Renal pelvis (tissue), 4 donors: Measurements from ENCODE around the gene GPSM1. TPM values are rescaled to one million over a fixed set of nuclear protein-coding genes. Genes with fewer than 3 reads are reported as not detected.
"Not testable (repeated sequence)": the region's sequence is repeated elsewhere in the genome, so short reads cannot be mapped to it uniquely, and the experiment has no call there.

Experiments used
- DNase-seq: peaks from one replicate; pipeline ENCODE4 v3.0.0-alpha.2; 2013
- polyA plus RNA-seq, 3 donors: library from polyadenylated mRNA; unstranded; fragments of 120-200 nt; gene quantifications; one replicate each; pipeline ENCODE4 v1.2.1, GENCODE V29; 2013; ENCODE audit not compliant: insufficient read length in 3 of 3

Gene GPSM1
- polyA plus RNA-seq, 3 donors: 41.2 to 59.6 (median 46.7) TPM

GRCh38 chr9:136343121-136343883 lies 16.0 kb downstream of the GPSM1 start:
- DNase-seq: no peak

GRCh38 chr9:136343884-136344269 lies 16.5 kb downstream of the GPSM1 start:
- DNase-seq: no peak

GRCh38 chr9:136344544-136345280 lies 17.4 kb downstream of the GPSM1 start:
- DNase-seq: no peak

GRCh38 chr9:136345281-136346156 lies 18.2 kb downstream of the GPSM1 start:
- no peak for DNase-seq

GRCh38 chr9:136346157-136346481 lies 18.8 kb downstream of the GPSM1 start:
- no peak for DNase-seq

- no peak for DNase-seq
Observed at GRCh38 chr9:136346927-136347465, 19.7 kb downstream of the GPSM1 start.

GRCh38 chr9:136347472-136348256 lies 20.3 kb downstream of the GPSM1 start:
- no peak for DNase-seq

- DNase-seq: no peak
Observed at GRCh38 chr9:136348691-136349090, 21.4 kb downstream of the GPSM1 start.

- no peak for DNase-seq
Observed at GRCh38 chr9:136349546-136349945, 22.2 kb downstream of the GPSM1 start.

- no peak for DNase-seq
Observed at GRCh38 chr9:136351252-136351800, 24.0 kb downstream of the GPSM1 start.

GRCh38 chr9:136351868-136352267 lies 24.5 kb downstream of the GPSM1 start:
- DNase-seq: not testable (repeated sequence)

GRCh38 chr9:136352682-136353081 lies 25.3 kb downstream of the GPSM1 start:
- DNase-seq: no peak

- no peak for DNase-seq
Observed at GRCh38 chr9:136353088-136353487, 25.7 kb downstream of the GPSM1 start.

GRCh38 chr9:136353757-136354488 lies 26.6 kb downstream of the GPSM1 start:
- no peak for DNase-seq

- DNase-seq: no peak
Observed at GRCh38 chr9:136354592-136355085, 27.3 kb downstream of the GPSM1 start.

- DNase-seq: no peak
Observed at GRCh38 chr9:136355616-136356557, 28.5 kb downstream of the GPSM1 start.

GRCh38 chr9:136357202-136357725 lies 29.9 kb downstream of the GPSM1 start:
- no peak for DNase-seq

GRCh38 chr9:136358016-136358415 lies 30.7 kb downstream of the GPSM1 start:
- DNase-seq: no peak

GRCh38 chr9:136358888-136359287 lies 31.5 kb downstream of the GPSM1 start:
- DNase-seq: no peak
